ENCODE measurements around the gene WAS. TPM values are rescaled to one million over a fixed set of nuclear protein-coding genes. Genes with fewer than 3 reads are reported as not detected.
"Not testable (repeated sequence)": the region's sequence is repeated elsewhere in the genome, so short reads cannot be mapped to it uniquely, and the experiment has no call there.

The WAS gene
- total RNA-seq (2012; rRNA removed): 0.25 TPM in 1 of 2 replicates, not detected in the other

DNA sequence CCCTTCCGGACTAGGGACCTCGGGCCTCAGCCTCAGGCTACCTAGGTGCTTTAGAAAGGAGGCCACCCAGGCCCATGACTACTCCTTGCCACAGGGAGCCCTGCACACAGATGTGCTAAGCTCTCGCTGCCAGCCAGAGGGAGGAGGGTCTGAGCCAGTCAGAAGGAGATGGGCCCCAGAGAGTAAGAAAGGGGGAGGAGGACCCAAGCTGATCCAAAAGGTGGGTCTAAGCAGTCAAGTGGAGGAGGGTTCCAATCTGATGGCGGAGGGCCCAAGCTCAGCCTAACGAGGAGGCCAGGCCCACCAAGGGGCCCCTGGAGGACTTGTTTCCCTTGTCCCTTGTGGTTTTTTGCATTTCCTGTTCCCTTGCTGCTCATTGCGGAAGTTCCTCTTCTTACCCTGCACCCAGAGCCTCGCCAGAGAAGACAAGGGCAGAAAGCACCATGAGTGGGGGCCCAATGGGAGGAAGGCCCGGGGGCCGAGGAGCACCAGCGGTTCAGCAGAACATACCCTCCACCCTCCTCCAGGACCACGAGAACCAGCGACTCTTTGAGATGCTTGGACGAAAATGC is at the start of gene WAS:
TSS of gene WAS (plus strand) at position 389 of the 572 bp plus-strand sequence. CDS start at position 444, 55 bp downstream.
- Histone ChIP-seq H3K27me3 (ENCODE audit: control insufficient read depth, insufficient read depth, low read length) (peaks cover 26% of the 10 kb centered on the region), H3K4me1 (ENCODE audit: control insufficient read depth, insufficient read depth, low read length) (no peaks in the 10 kb centered on the region), H3K9me3 (replicated peaks; ENCODE audit: low read length) (no peaks in the 10 kb centered on the region), H3K4me3 (ENCODE audit: low read length) (no peak within 1 kb of the TSS), H3K4me2 (ENCODE audit: low read length) (no peak within 1 kb of the TSS), H3K36me3 (ENCODE audit: insufficient read depth, low read length) (no peaks in the 10 kb centered on the region), H3K9ac (ENCODE audit: low read depth, low read length) (no peak within 1 kb of the TSS)

DNA sequence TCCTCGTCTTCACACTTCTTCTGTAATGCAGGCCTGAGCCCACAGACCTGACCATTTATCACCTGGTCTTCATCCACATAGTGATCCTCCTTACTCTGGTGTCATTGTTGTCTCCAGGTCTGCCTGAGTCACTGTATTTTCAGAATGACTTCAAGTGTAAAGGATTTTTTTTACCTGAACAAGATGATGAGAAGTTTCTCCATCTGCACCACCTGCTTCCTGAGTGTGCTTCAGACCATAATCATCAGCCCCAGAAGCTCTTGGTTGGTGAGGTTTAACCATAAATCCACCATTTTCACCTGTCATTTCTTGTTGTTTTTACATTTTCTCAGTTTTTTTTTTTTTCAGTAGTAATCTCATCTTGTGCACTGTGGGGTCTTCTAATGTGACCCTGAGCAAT is 47.3 kb upstream of the WAS start:
- no peaks in the 10 kb centered on the region for H3K4me1 ChIP-seq (ENCODE audit: control insufficient read depth, insufficient read depth, low read length)
- no peaks in the 10 kb centered on the region for H3K36me3 ChIP-seq (ENCODE audit: insufficient read depth, low read length)
- H3K9me3 ChIP-seq (replicated peaks; ENCODE audit: low read length): no peaks in the 10 kb centered on the region
- H3K9ac ChIP-seq (ENCODE audit: low read depth, low read length): no peak overlapping the region
- no peak overlapping the region for H3K4me2 ChIP-seq (ENCODE audit: low read length)
- no peak overlapping the region for H3K4me3 ChIP-seq (ENCODE audit: low read length)
- H3K27me3 ChIP-seq (ENCODE audit: control insufficient read depth, insufficient read depth, low read length): no peaks in the 10 kb centered on the region

DNA sequence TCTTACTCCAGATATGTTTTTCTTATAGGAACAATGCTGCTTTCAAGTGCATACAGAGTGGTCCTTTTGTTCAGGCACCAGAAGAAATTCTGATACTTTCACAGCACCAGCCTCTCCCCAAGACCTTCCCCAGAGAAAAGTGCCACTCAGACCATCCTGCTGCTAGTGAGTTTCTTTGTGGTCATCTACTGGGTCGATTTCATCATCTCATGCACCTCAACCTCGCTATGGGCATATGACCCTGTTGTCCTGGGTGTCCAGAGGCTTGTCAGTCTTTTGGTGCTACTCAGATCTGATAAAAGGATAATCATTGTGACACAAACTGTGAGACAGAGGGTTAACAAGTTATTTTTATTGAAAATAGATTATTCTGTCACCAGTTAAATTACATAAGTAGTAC is 46.8 kb upstream of the WAS start:
- H3K4me1 ChIP-seq (ENCODE audit: control insufficient read depth, insufficient read depth, low read length): no peaks in the 10 kb centered on the region
- H3K27me3 ChIP-seq (ENCODE audit: control insufficient read depth, insufficient read depth, low read length): no peaks in the 10 kb centered on the region
- no peak overlapping the region for H3K4me3 ChIP-seq (ENCODE audit: low read length)
- no peak overlapping the region for H3K9ac ChIP-seq (ENCODE audit: low read depth, low read length)
- H3K4me2 ChIP-seq (ENCODE audit: low read length): no peak overlapping the region
- H3K9me3 ChIP-seq (replicated peaks; ENCODE audit: low read length): no peaks in the 10 kb centered on the region
- H3K36me3 ChIP-seq (ENCODE audit: insufficient read depth, low read length): no peaks in the 10 kb centered on the region

DNA sequence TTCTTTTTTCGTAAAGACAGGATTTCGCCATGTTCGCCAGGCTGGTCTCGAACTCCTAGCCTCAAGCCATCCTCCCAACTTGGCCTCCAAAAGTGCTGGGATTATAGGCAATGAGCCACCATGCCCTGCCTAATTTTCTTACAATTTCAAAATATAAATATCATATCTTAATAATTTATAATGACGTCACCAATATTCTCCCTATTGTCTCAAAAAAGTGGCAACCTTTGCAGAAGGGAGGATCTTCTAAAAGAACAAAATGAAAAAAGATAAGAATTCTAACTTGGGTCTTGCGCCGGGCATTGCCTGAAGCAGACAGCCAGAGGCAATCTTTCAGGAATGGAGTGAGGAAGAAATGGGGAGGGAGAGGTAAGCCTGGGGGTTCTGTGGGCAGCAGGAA is 37.9 kb upstream of the WAS start:
- Histone ChIP-seq H3K4me1 (ENCODE audit: control insufficient read depth, insufficient read depth, low read length) (no peaks in the 10 kb centered on the region), H3K36me3 (ENCODE audit: insufficient read depth, low read length) (no peaks in the 10 kb centered on the region), H3K4me2 (ENCODE audit: low read length) (no peak overlapping the region), H3K27me3 (ENCODE audit: control insufficient read depth, insufficient read depth, low read length) (no peaks in the 10 kb centered on the region), H3K9me3 (replicated peaks; ENCODE audit: low read length) (no peaks in the 10 kb centered on the region), H3K9ac (ENCODE audit: low read depth, low read length) (no peak overlapping the region), H3K4me3 (ENCODE audit: low read length) (no peak overlapping the region)

DNA sequence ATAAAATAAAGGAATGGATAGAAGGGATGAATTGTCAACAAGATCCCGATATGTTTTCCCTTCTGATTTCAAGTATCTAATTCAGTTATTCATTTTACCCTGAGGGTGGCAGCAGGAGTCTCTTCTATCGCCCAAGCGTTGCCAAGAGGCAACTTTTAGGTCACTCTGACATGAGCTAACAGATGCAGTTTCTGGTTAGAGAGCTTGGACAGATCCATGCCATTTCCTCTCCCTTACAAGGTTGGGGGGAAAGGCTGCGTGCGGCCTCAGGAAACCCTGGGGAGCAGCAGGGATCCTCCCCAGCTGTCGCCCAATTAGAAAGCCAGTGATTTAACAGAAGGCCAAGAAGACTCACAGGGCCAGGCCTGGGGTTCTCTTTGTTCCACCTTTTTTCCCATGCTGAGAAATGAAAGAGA is 35.3 kb upstream of the WAS start:
- no peaks in the 10 kb centered on the region for H3K36me3 ChIP-seq (ENCODE audit: insufficient read depth, low read length)
- H3K27me3 ChIP-seq (ENCODE audit: control insufficient read depth, insufficient read depth, low read length): peaks cover 3% of the 10 kb centered on the region
- H3K9ac ChIP-seq (ENCODE audit: low read depth, low read length): no peak overlapping the region
- H3K4me1 ChIP-seq (ENCODE audit: control insufficient read depth, insufficient read depth, low read length): no peaks in the 10 kb centered on the region
- no peak overlapping the region for H3K4me2 ChIP-seq (ENCODE audit: low read length)
- H3K4me3 ChIP-seq (ENCODE audit: low read length): no peak overlapping the region
- no peaks in the 10 kb centered on the region for H3K9me3 ChIP-seq (replicated peaks; ENCODE audit: low read length)

DNA sequence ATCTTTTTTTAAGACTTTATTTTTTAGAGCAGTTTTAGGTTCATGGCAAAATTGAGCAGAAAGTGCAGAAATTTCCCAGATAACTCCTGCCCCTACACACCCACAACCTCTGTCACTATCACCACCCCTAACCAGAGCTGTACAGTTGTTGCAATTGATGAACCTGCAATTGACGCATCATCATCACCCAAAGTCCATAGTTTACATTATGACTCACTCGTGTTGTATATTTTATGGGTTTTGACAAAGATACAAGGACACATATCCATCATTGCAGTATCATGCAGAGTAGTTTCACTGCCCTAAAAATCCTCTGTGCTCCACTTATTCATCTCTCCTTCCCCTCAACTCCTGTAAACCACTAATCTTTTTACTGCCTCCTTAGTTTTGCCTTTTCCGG is 34.5 kb upstream of the WAS start:
- H3K4me2 ChIP-seq (ENCODE audit: low read length): no peak overlapping the region
- H3K27me3 ChIP-seq (ENCODE audit: control insufficient read depth, insufficient read depth, low read length): peaks cover 7% of the 10 kb centered on the region
- no peak overlapping the region for H3K4me3 ChIP-seq (ENCODE audit: low read length)
- H3K9me3 ChIP-seq (replicated peaks; ENCODE audit: low read length): no peaks in the 10 kb centered on the region
- no peaks in the 10 kb centered on the region for H3K36me3 ChIP-seq (ENCODE audit: insufficient read depth, low read length)
- H3K9ac ChIP-seq (ENCODE audit: low read depth, low read length): no peak overlapping the region
- H3K4me1 ChIP-seq (ENCODE audit: control insufficient read depth, insufficient read depth, low read length): no peaks in the 10 kb centered on the region

DNA sequence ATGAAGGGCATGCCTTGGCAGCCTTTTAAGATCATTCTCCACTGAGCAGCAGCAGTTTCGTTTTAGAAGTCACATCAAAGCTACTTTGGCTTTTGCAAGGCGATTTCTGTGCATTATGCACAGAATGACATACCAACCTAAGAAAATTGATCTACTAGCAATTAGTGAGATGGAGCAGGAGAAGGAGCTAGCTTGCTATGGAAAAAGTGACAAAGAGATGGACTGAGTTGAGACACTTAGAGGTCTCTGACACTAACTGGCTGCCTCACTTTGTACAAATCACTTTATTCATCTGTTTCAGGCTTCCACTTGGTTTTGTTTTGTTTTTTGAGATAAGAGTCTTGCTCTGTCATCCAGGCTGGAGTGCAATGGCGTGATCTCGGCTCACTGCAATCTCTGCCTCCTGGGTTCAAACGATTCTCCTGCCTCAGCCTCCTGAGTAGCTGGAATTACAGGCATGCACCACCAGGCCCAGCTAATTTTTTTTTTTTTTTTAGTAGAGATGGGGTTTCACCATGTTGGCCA is 31.5 kb upstream of the WAS start:
- H3K4me2 ChIP-seq (ENCODE audit: low read length); H3K4me1 ChIP-seq (ENCODE audit: control insufficient read depth, insufficient read depth, low read length); H3K9me3 ChIP-seq (replicated peaks; ENCODE audit: low read length); H3K9ac ChIP-seq (ENCODE audit: low read depth, low read length); H3K4me3 ChIP-seq (ENCODE audit: low read length); H3K36me3 ChIP-seq (ENCODE audit: insufficient read depth, low read length): not testable (repeated sequence)
- peaks cover 11% of the 10 kb centered on the region for H3K27me3 ChIP-seq (ENCODE audit: control insufficient read depth, insufficient read depth, low read length)

DNA sequence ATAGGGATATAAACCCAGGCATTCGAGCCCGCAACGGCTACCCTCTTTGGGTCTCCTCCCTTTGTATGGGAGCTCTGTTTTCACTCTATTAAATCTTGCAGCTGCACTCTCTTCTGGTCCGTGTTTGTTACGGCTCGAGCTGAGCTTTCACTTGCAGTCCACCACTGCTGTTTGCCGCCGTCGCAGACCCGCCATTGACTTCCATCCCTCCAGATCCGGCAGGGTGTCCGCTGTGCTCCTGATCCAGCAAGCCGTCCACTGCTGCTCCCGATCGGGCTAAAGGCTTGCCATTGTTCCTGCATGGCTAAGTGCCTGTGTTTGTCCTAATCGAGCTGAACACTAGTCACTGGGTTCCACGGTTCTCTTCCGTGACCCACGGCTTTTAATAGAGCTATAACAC is 28.9 kb upstream of the WAS start:
- not testable (repeated sequence) for H3K36me3 ChIP-seq (ENCODE audit: insufficient read depth, low read length); H3K4me1 ChIP-seq (ENCODE audit: control insufficient read depth, insufficient read depth, low read length); H3K9ac ChIP-seq (ENCODE audit: low read depth, low read length); H3K4me2 ChIP-seq (ENCODE audit: low read length); H3K9me3 ChIP-seq (replicated peaks; ENCODE audit: low read length); H3K4me3 ChIP-seq (ENCODE audit: low read length)
- H3K27me3 ChIP-seq (ENCODE audit: control insufficient read depth, insufficient read depth, low read length): peaks cover 11% of the 10 kb centered on the region

DNA sequence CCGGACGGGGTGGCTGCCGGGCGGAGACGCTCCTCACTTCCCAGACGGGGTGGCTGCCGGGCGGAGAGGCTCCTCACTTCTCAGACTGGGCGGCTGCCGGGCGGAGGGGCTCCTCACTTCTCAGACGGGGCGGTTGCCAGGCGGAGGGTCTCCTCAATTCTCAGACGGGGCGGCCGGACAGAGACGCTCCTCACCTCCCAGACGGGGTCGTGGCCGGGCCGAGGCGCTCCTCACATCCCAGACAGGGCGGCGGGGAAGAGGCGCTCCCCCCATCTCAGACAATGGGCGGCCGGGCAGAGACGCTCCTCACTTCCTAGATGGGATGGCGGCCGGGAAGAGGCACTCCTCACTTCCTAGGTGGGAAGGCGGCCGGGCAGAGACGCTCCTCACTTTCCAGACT is 23.9 kb upstream of the WAS start:
- not testable (repeated sequence) for H3K4me3 ChIP-seq (ENCODE audit: low read length); H3K36me3 ChIP-seq (ENCODE audit: insufficient read depth, low read length); H3K9me3 ChIP-seq (replicated peaks; ENCODE audit: low read length); H3K27me3 ChIP-seq (ENCODE audit: control insufficient read depth, insufficient read depth, low read length); H3K4me1 ChIP-seq (ENCODE audit: control insufficient read depth, insufficient read depth, low read length); H3K4me2 ChIP-seq (ENCODE audit: low read length); H3K9ac ChIP-seq (ENCODE audit: low read depth, low read length)

DNA sequence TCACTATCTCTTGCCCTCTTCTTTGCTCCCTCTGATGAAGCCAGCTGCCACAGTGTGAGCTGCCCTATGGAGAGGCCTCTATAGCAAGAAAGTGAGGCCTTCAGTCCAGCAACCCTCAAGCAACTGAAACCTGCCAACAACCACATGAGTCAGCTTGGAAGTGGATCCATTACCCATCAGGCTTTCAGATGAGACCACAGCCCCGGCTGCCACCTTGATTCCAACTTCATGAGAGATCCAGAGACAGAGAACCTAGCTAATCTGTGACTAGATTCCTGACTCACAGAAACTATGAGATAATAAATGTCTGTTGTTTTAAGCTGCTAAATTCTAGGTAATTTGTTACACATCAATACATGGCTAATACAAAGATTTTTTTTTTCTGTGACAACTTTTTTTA is 20.4 kb upstream of the WAS start:
- Histone ChIP-seq H3K4me1 (ENCODE audit: control insufficient read depth, insufficient read depth, low read length) (no peaks in the 10 kb centered on the region), H3K9me3 (replicated peaks; ENCODE audit: low read length) (no peaks in the 10 kb centered on the region), H3K9ac (ENCODE audit: low read depth, low read length) (no peak overlapping the region), H3K27me3 (ENCODE audit: control insufficient read depth, insufficient read depth, low read length) (no peaks in the 10 kb centered on the region), H3K4me2 (ENCODE audit: low read length) (no peak overlapping the region), H3K4me3 (ENCODE audit: low read length) (no peak overlapping the region), H3K36me3 (ENCODE audit: insufficient read depth, low read length) (no peaks in the 10 kb centered on the region)

DNA sequence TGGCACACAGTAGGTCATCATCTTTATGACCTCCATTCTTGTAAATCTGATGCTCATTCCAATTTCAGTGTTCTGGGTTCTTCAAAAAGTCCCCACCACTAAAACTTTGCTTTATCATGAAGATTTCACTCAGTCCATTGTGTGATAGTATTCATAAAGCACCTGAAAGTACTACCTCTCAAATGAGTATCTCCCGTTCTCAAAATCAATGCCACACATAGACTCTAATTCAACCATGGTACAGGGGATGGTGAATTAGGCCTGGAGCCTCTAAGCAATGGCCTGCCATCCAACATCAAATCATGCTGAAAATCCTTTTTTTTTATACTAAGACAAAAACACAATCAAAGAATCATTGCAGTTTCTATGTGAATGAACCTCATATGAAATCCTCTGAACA is 19.4 kb upstream of the WAS start:
- no peak overlapping the region for H3K4me2 ChIP-seq (ENCODE audit: low read length)
- H3K27me3 ChIP-seq (ENCODE audit: control insufficient read depth, insufficient read depth, low read length): no peaks in the 10 kb centered on the region
- no peak overlapping the region for H3K4me3 ChIP-seq (ENCODE audit: low read length)
- H3K36me3 ChIP-seq (ENCODE audit: insufficient read depth, low read length): no peaks in the 10 kb centered on the region
- no peaks in the 10 kb centered on the region for H3K4me1 ChIP-seq (ENCODE audit: control insufficient read depth, insufficient read depth, low read length)
- H3K9ac ChIP-seq (ENCODE audit: low read depth, low read length): no peak overlapping the region
- H3K9me3 ChIP-seq (replicated peaks; ENCODE audit: low read length): no peaks in the 10 kb centered on the region

DNA sequence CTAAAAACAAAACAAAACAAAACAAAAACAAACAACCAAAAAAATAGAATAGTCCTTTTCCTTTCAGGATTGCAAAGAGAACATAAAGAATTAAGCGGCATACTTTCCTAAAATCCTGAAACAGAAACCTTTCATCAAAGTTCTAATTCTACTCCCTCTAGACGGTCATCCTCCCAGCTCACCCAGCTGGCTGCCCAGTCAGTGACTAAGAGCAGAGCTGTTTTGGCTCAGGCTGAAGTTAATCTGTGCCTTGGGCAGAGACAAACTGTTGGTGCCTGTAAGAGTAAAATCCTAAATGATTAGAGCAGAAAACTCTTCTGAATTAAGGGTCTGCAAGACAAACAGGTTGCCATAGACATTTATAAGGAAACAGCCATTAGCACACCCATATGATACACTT is 17.6 kb upstream of the WAS start:
- H3K9me3 ChIP-seq (replicated peaks; ENCODE audit: low read length): no peaks in the 10 kb centered on the region
- H3K4me2 ChIP-seq (ENCODE audit: low read length): no peak overlapping the region
- no peak overlapping the region for H3K4me3 ChIP-seq (ENCODE audit: low read length)
- no peaks in the 10 kb centered on the region for H3K4me1 ChIP-seq (ENCODE audit: control insufficient read depth, insufficient read depth, low read length)
- H3K36me3 ChIP-seq (ENCODE audit: insufficient read depth, low read length): no peaks in the 10 kb centered on the region
- H3K9ac ChIP-seq (ENCODE audit: low read depth, low read length): no peak overlapping the region
- H3K27me3 ChIP-seq (ENCODE audit: control insufficient read depth, insufficient read depth, low read length): no peaks in the 10 kb centered on the region

Measured in skeletal muscle satellite cell (primary cell).